ENCODE results near the gene SATB1.

DNA sequence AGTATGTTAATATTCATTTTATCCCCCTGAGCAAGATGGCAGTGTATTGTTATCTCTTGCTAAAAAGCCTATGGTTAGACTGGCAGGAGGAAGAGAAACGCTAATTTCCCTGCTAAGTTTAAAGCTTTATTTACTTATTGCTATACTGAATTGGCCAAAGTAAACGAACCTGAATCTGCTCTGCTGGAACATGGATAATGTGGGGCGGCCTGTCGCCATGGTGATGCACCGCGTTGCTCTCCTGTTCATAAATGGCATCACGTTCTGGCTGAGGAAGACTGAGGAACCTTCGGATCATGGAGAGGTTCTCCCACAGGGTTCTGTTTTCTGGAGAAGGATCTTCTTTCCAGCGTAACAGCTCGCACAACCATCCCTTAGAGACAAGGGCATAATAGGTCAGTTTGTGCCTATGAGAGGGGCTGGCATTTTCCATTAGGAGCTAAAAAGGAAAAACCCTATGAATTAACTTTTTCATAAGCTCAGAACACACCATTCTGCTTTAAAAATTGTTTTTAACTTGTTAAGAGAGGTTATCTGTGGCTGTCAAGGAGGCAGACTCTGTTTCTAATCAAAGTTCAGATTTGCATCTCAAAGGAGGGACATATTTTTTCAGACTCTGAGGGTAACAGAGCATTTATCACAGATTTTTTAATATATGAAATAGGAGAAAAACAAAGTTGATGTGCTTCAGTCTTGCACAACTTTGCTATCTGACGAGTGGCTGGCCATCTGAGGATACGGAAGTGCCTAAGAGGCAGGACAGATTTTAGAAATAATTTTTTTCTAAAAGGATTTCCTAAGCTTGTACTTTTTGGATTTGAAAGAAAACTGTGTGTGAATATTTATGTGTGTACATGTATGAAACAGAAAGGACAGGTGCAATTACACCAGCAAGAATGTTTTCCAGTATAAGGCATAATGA lies 73.1 kb downstream of the SATB1 start:
- TF ChIP-seq ZNF274 (IDR thresholded peaks at IDR 0.05; ENCODE audit: low read depth, low read length): no peak
- no peak for TF ChIP-seq YY1 (IDR thresholded peaks at IDR 0.05; ENCODE audit: insufficient read depth, insufficient read length)

Data from NT2/D1 (cell line).